ENCODE measurements around the gene VRK2. TPM values are rescaled to one million over a fixed set of nuclear protein-coding genes. Genes with fewer than 3 reads are reported as not detected.
"Not testable (repeated sequence)": the region's sequence is repeated elsewhere in the genome, so short reads cannot be mapped to it uniquely, and the experiment has no call there.

Gene VRK2
- total and polyA plus RNA-seq, 10 of the 15 experiments (the other 5 are each of a cell fraction or from before 2014, with no cell fraction given): 26.5 to 78.0 (median 57.3) TPM

GRCh38 chr2:58186501-58186900, 139.9 kb downstream of the VRK2 start:
- Histone ChIP-seq H2AFZ (ENCODE audit: control insufficient read depth, low read depth, low read length) (no peak overlapping the region), H3K36me3 (ENCODE audit: control insufficient read depth in 2 of 2, insufficient read depth in 2 of 2, low read length in 1 of 2) (peaks cover 0 to 5% of the 10 kb centered on the region in 2 experiments; a peak in 2 of 4 replicates), H3K27me3 (replicated peaks in 1 of 2; ENCODE audit: control insufficient read depth in 2 of 2, insufficient read depth in 2 of 2, low read length in 1 of 2) (no peaks in the 10 kb centered on the region), H3K4me1 (ENCODE audit: control insufficient read depth, insufficient read depth, low read length) (no peaks in the 10 kb centered on the region), H3K9ac (ENCODE audit: control insufficient read depth, insufficient read depth, low read length) (no peak overlapping the region), H3K27ac (ENCODE audit: control insufficient read depth, insufficient read depth) (no peak overlapping the region), H3K4me2 (ENCODE audit: control insufficient read depth, insufficient read depth) (no peak overlapping the region), H3K79me2 (ENCODE audit: control insufficient read depth, insufficient read depth, low read length) (no peaks in the 10 kb centered on the region), H4K20me1 (ENCODE audit: control insufficient read depth, insufficient read depth) (no peaks in the 10 kb centered on the region), H3K4me3 (no peak overlapping the region), H3K9me3 (replicated peaks; ENCODE audit: control insufficient read depth, insufficient read depth, low read length) (no peaks in the 10 kb centered on the region; the same call in 2 of the 3 replicates)
- ChIA-PET RAD21 (ENCODE audit: unreplicated experiment) (no interaction called here), CTCF (no interaction called here), POLR2A (no interaction called here), SMC1A (ENCODE audit: uncharacterized antibody, unreplicated experiment) (interaction anchor here (0.6 kb wide), 1 partner anchor 50 kb away, joined by 4 read pairs; no protein-coding TSS in a partner anchor)
- no peak for TF ChIP-seq SKIL (IDR thresholded peaks at IDR 0.05; ENCODE audit: low read depth, poor library complexity, severe bottlenecking)
- ATAC-seq (no peak), DNase-seq (ENCODE audit: low read depth, low spot score) (no peak), FAIRE-seq (no peak)
- intact Hi-C loops (cut with micrococcal nuclease; ENCODE audit: unreplicated experiment) (no loop called here), in situ Hi-C loops (cut with MboI) (no loop called here)
- 82% methylated on average over 4 of the region's 4 CpGs for WGBS (ENCODE audit: insufficient coverage, insufficient replicate concordance, low lambda C conversion rate, missing lambda C conversion rate)
- BruUV-seq (replicated peaks): no TSS peak

GRCh38 chr2:58187022-58187421, 140.4 kb downstream of the VRK2 start:
- ATAC-seq; POLR2A ChIA-PET; RAD21 ChIA-PET (ENCODE audit: unreplicated experiment): not testable (repeated sequence)

More at GRCh38 chr2:58187022-58187421, 140.4 kb downstream of the VRK2 start:
- SMC1A ChIA-PET (ENCODE audit: uncharacterized antibody, unreplicated experiment): interaction anchor here (0.6 to 1.2 kb wide), 3 partner anchors 13 to 49 kb away, joined by 3 to 6 read pairs (median 4); no protein-coding TSS in a partner anchor
- H3K27me3 ChIP-seq (replicated peaks in 1 of 2; ENCODE audit: control insufficient read depth in 2 of 2, insufficient read depth in 2 of 2, low read length in 1 of 2); H3K27ac ChIP-seq (ENCODE audit: control insufficient read depth, insufficient read depth); CTCF ChIA-PET; H3K4me2 ChIP-seq (ENCODE audit: control insufficient read depth, insufficient read depth); in situ Hi-C loops (cut with MboI); H4K20me1 ChIP-seq (ENCODE audit: control insufficient read depth, insufficient read depth); H3K79me2 ChIP-seq (ENCODE audit: control insufficient read depth, insufficient read depth, low read length); BruUV-seq (replicated peaks); H3K4me3 ChIP-seq; DNase-seq (ENCODE audit: low read depth, low spot score); intact Hi-C loops (cut with micrococcal nuclease; ENCODE audit: unreplicated experiment); H3K9me3 ChIP-seq (replicated peaks; ENCODE audit: control insufficient read depth, insufficient read depth, low read length); H3K36me3 ChIP-seq (ENCODE audit: control insufficient read depth in 2 of 2, insufficient read depth in 2 of 2, low read length in 1 of 2); H3K4me1 ChIP-seq (ENCODE audit: control insufficient read depth, insufficient read depth, low read length); H2AFZ ChIP-seq (ENCODE audit: control insufficient read depth, low read depth, low read length); H3K9ac ChIP-seq (ENCODE audit: control insufficient read depth, insufficient read depth, low read length): not testable (repeated sequence)
- peak; percentile 7 for FAIRE-seq
- WGBS (ENCODE audit: insufficient coverage, insufficient replicate concordance, low lambda C conversion rate, missing lambda C conversion rate): 88% methylated on average over 6 of the region's 6 CpGs
